Osteoblast (primary cell): ENCODE results near the gene E2F4. TPM values are rescaled to one million over a fixed set of nuclear protein-coding genes. Genes with fewer than 3 reads are reported as not detected.

Source experiments
- DNase-seq: peaks from one replicate; pipeline ENCODE4 v3.0.0; 2011; ENCODE audit warnings: low spot score, mixed read lengths; ENCODE audit not compliant: insufficient read length; ENCODE audit errors: missing footprints
- H2AFZ ChIP-seq: 2 replicates; pipeline ENCODE4 v1.6.0; 2011; ENCODE audit warnings: mild to moderate bottlenecking, low read length
- H3K27ac ChIP-seq: 2 replicates; pipeline ENCODE4 v1.5.1; 2011; ENCODE audit warnings: mild to moderate bottlenecking, low read depth, low read length, moderate library complexity
- H3K27me3 ChIP-seq: 2 replicates; pipeline ENCODE4 v1.6.0; 2012; ENCODE audit warnings: mild to moderate bottlenecking, control low read depth, inconsistent platforms, low read length, moderate library complexity; ENCODE audit not compliant: insufficient read depth
- H3K36me3 ChIP-seq: 2 replicates; pipeline ENCODE4 v1.5.1; 2011; ENCODE audit warnings: mild to moderate bottlenecking, low read length, control low read depth, moderate library complexity; ENCODE audit not compliant: insufficient read depth
- H3K4me1 ChIP-seq: 2 replicates; pipeline ENCODE4 v1.5.1; 2011; ENCODE audit warnings: mild to moderate bottlenecking, low read length, control low read depth, moderate library complexity; ENCODE audit not compliant: insufficient read depth
- H3K4me2 ChIP-seq: 2 replicates; pipeline ENCODE4 v1.6.0; 2011; ENCODE audit warnings: mild to moderate bottlenecking, low read length; ENCODE audit not compliant: insufficient read depth
- H3K4me3 ChIP-seq: fragments of 200-600 bp; sonication (generic); 3 replicates; pipeline ENCODE4 v1.5.1; 2012; ENCODE audit warnings: mild to moderate bottlenecking, low read length, inconsistent platforms; ENCODE audit not compliant: insufficient read depth
- H3K79me2 ChIP-seq: 2 replicates; pipeline ENCODE4 v1.6.0; 2012; ENCODE audit warnings: mild to moderate bottlenecking, low read length, control low read depth, inconsistent platforms; ENCODE audit not compliant: insufficient read depth
- H3K9me3 ChIP-seq: 2 replicates; pipeline ENCODE4 v1.5.1; 2011; ENCODE audit warnings: low read depth, low read length, control low read depth
- H4K20me1 ChIP-seq: 2 replicates; pipeline ENCODE4 v1.6.0; 2012; ENCODE audit warnings: mild to moderate bottlenecking, low read length, control low read depth; ENCODE audit not compliant: insufficient read depth
- total RNA-seq: library from RNA; depleted of rRNA; stranded (reverse); fragments of >200 nt; gene quantifications from 2 replicates; pipeline ENCODE4 v1.2.3, GENCODE V29; 2012
- TF ChIP-seq, protein P1 (sequence below): IDR thresholded peaks from 2 replicates; pipeline ENCODE4 v1.5.1; 2011; ENCODE audit warnings: mild to moderate bottlenecking, low read depth, low read length, moderate library complexity; ENCODE audit errors: extremely low read depth

Gene E2F4
- total RNA-seq, 1 donor = 56.5 TPM

DNA sequence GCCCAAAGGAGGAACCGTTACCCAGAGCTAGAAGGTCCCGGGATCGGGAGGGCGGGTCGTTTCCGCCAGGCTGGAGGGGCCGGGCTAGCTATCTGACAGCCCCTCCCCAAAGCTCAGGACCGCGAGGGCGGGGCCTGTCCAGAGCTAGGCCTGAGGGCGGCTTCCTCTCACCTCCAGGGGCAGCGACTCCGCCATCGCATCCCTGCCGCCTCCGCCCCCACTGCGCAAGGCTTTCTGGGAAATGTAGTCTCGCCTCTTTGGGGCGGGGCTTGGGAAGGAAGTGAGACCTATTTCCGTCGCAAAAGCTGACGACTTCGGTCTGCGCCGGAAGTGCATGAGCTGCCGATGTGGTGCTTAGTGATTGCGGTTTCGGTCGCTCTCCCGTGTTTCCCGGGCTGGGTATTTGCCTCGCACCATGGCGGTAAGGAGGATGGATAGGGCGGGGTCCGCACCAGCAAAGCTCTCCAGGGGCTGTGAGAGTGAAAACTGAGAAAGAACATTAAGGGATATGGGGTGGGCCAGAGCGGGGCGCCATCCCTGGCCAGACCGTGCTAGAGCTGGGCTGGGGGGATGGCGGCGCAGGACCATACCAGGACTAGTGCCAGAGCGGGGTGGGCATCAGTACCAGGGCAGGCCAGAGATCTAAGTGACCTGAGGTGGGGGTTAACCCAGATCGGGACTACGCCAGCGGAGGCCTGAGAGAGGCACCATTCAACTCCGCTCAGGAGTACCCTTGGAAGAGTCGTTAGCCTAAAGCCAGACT is 35.0 kb downstream of the E2F4 start, which contains the start of gene TMEM208:
Gene TMEM208, plus strand, starts transcription at position 327 of the 763 bp plus-strand sequence. Its CDS starts 89 bp downstream, at position 416.
- TF ChIP-seq, protein P1, sequence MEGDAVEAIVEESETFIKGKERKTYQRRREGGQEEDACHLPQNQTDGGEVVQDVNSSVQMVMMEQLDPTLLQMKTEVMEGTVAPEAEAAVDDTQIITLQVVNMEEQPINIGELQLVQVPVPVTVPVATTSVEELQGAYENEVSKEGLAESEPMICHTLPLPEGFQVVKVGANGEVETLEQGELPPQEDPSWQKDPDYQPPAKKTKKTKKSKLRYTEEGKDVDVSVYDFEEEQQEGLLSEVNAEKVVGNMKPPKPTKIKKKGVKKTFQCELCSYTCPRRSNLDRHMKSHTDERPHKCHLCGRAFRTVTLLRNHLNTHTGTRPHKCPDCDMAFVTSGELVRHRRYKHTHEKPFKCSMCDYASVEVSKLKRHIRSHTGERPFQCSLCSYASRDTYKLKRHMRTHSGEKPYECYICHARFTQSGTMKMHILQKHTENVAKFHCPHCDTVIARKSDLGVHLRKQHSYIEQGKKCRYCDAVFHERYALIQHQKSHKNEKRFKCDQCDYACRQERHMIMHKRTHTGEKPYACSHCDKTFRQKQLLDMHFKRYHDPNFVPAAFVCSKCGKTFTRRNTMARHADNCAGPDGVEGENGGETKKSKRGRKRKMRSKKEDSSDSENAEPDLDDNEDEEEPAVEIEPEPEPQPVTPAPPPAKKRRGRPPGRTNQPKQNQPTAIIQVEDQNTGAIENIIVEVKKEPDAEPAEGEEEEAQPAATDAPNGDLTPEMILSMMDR = no peak
- Histone ChIP-seq H2AFZ (peak within 1 kb of the TSS; percentile 96), H3K36me3 (peaks cover 48% of the 10 kb centered on the region), H3K79me2 (peaks cover 53% of the 10 kb centered on the region), H3K27me3 (no peaks in the 10 kb centered on the region), H3K27ac (peak within 1 kb of the TSS; percentile 94), H3K4me3 (peak within 1 kb of the TSS; percentile 100), H3K4me2 (peak within 1 kb of the TSS; percentile 97), H3K4me1 (peaks cover 16% of the 10 kb centered on the region), H4K20me1 (peaks cover 17% of the 10 kb centered on the region), H3K9me3 (no peaks in the 10 kb centered on the region)
- peak; percentile 98 for DNase-seq

- no peak for DNase-seq
- Histone ChIP-seq H3K4me1 (peaks cover 16% of the 10 kb centered on the region), H3K79me2 (peaks cover 53% of the 10 kb centered on the region), H3K36me3 (peaks cover 47% of the 10 kb centered on the region), H3K4me3 (peak overlapping the region; percentile 100), H3K4me2 (peak overlapping the region; percentile 96), H3K27me3 (no peaks in the 10 kb centered on the region), H2AFZ (peak overlapping the region; percentile 76), H3K27ac (peak overlapping the region; percentile 94), H3K9me3 (no peaks in the 10 kb centered on the region), H4K20me1 (peaks cover 17% of the 10 kb centered on the region)
- TF ChIP-seq, protein P1 = no peak
Measured at GRCh38 chr16:67227567-67227921, 35.6 kb downstream of the E2F4 start.

DNA sequence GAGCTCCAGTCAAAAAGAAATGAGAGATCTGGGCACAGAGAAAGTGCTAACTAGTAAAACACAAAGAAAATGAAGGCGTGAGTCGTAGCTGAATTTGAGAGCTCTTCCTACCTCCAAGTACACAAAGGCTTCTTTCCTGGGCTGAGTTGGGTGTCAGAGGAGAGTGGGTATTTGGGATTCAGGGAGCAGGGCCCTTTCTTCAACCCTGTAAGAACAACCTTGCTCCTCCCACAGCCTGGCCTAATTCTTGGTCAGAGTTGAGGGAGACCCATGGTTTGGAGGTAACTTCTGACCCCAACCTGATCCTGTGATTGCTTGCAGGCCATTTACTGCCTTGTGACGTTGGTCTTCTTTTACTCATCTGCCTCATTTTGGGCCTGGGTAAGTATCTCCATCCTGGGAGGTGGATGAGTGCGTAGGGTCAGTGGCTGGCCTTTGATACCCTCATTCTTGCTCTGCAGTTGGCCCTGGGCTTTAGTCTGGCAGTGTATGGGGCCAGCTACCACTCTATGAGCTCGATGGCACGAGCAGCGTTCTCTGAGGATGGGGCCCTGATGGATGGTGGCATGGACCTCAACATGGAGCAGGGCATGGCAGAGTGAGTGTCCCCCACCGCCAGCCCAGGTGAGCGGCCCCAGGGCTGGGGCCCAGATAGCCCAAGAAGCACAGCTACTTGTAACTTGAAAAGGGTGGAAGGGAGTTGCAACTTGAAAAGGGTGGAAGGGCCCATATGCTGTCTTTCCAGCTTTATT is 36.3 kb downstream of the E2F4 start:
- Histone ChIP-seq H3K36me3 (peaks cover 44% of the 10 kb centered on the region), H3K27ac (peak overlapping the region; percentile 94), H3K4me3 (peak overlapping the region; percentile 100)

More for the DNA sequence above, 36.3 kb downstream of the E2F4 start:
- TF ChIP-seq, protein P1 = no peak
- Histone ChIP-seq H4K20me1 (peaks cover 17% of the 10 kb centered on the region), H3K9me3 (no peaks in the 10 kb centered on the region), H3K79me2 (peaks cover 53% of the 10 kb centered on the region), H3K4me2 (peak overlapping the region; percentile 96), H2AFZ (no peak overlapping the region), H3K27me3 (no peaks in the 10 kb centered on the region), H3K4me1 (peaks cover 16% of the 10 kb centered on the region)
- DNase-seq = peak; percentile 70
